Skeletal muscle cell (primary cell): ENCODE data around the gene ALDH16A1.
A peak's percentile ranks its signal among the peaks of the same experiment; 100 is the strongest.
"Not testable (repeated sequence)": the region's sequence is repeated elsewhere in the genome, so short reads cannot be mapped to it uniquely, and the experiment has no call there.

Experiments
- DNase-seq: peaks from one replicate; pipeline ENCODE4 v3.0.0-alpha.2; 2010; ENCODE audit warnings: low read depth
- H3K4me3 ChIP-seq: 2 replicates; pipeline ENCODE4 v1.5.1; 2011; ENCODE audit warnings: low read depth, mild to moderate bottlenecking, control low read depth, low read length, moderate library complexity

The ALDH16A1 gene

GRCh38 chr19:49455773-49456172 is 2.7 kb downstream of the ALDH16A1 start:
- no peak overlapping the region for H3K4me3 ChIP-seq
- no peak for DNase-seq

- no peak overlapping the region for H3K4me3 ChIP-seq
- no peak for DNase-seq
These were observed 3.3 kb downstream of the ALDH16A1 start for GRCh38 chr19:49456326-49456725.

- DNase-seq = no peak
- no peak overlapping the region for H3K4me3 ChIP-seq
These were observed 5.5 kb downstream of the ALDH16A1 start for GRCh38 chr19:49458567-49458903.

- H3K4me3 ChIP-seq = no peak overlapping the region
- DNase-seq = no peak
These were observed 6.4 kb downstream of the ALDH16A1 start for GRCh38 chr19:49459388-49459787.

- H3K4me3 ChIP-seq, DNase-seq: not testable (repeated sequence)
These were observed 8.1 kb downstream of the ALDH16A1 start for GRCh38 chr19:49461130-49461529.

GRCh38 chr19:49461656-49462055 is 8.6 kb downstream of the ALDH16A1 start:
- DNase-seq = no peak
- H3K4me3 ChIP-seq = no peak overlapping the region

GRCh38 chr19:49462492-49462891 is 9.5 kb downstream of the ALDH16A1 start:
- no peak for DNase-seq
- H3K4me3 ChIP-seq = no peak overlapping the region

GRCh38 chr19:49463960-49464740 is 11.1 kb downstream of the ALDH16A1 start:
- H3K4me3 ChIP-seq = no peak overlapping the region
- DNase-seq = no peak

GRCh38 chr19:49465371-49465770 is 12.3 kb downstream of the ALDH16A1 start:
- H3K4me3 ChIP-seq = no peak overlapping the region
- no peak for DNase-seq

GRCh38 chr19:49468199-49468598 is 15.2 kb downstream of the ALDH16A1 start:
- DNase-seq = no peak
- H3K4me3 ChIP-seq = no peak overlapping the region

- peak; percentile 34 for DNase-seq
- H3K4me3 ChIP-seq = no peak overlapping the region
These were observed 15.9 kb downstream of the ALDH16A1 start for GRCh38 chr19:49468746-49469447.

- no peak for DNase-seq
- no peak overlapping the region for H3K4me3 ChIP-seq
These were observed 17.0 kb downstream of the ALDH16A1 start for GRCh38 chr19:49469828-49470614.

- no peak overlapping the region for H3K4me3 ChIP-seq
- no peak for DNase-seq
These were observed 17.6 kb downstream of the ALDH16A1 start for GRCh38 chr19:49470615-49470978.

- H3K4me3 ChIP-seq = no peak overlapping the region
- DNase-seq = no peak
These were observed 19.9 kb downstream of the ALDH16A1 start for GRCh38 chr19:49472936-49473335.

- peak overlapping the region; percentile 68 for H3K4me3 ChIP-seq
- not testable (repeated sequence) for DNase-seq
These were observed 20.5 kb downstream of the ALDH16A1 start for GRCh38 chr19:49473501-49473867.

GRCh38 chr19:49473868-49474541 is 21.0 kb downstream of the ALDH16A1 start, which contains the start of gene FLT3LG:
FLT3LG (plus strand) TSS chr19:49474215; CDS start chr19:49474640, 425 bp downstream.
- DNase-seq = no peak
- H3K4me3 ChIP-seq = peak within 1 kb of the TSS; percentile 68

- H3K4me3 ChIP-seq = peak overlapping the region; percentile 68
These were observed 21.5 kb downstream of the ALDH16A1 start for GRCh38 chr19:49474542-49474924.

GRCh38 chr19:49475191-49475917 is 22.3 kb downstream of the ALDH16A1 start:
- DNase-seq = no peak
- H3K4me3 ChIP-seq = no peak overlapping the region

More at GRCh38 chr19:49474542-49474924, 21.5 kb downstream of the ALDH16A1 start:
- no peak for DNase-seq
